Adrenal gland (tissue), 12 donors: Measurements from ENCODE around the gene RRH. TPM values are rescaled to one million over a fixed set of nuclear protein-coding genes. Genes with fewer than 3 reads are reported as not detected.

Source experiments
- DNase-seq, 7 donors: peaks; one replicate each; pipeline ENCODE4 v3.0.0-alpha.2; 2019 to 2020
- H3K27ac ChIP-seq, 5 donors: fragments of 200-600 bp; sonication (generic) in 4 of 5; 1 replicate in 3 of 5; 2 replicates in 2 of 5; pipeline versions ENCODE4 v1.5.1 to v1.8.0; 2016 to 2020; ENCODE audit warnings: mild to moderate bottlenecking in 1 of 5
- H3K27me3 ChIP-seq: fragments of 200-600 bp; 2 replicates; pipeline ENCODE4 v1.8.0; 2021
- H3K36me3 ChIP-seq, 2 donors: fragments of 200-600 bp; replicated peaks in 1 of 2; 1 replicate in 1 of 2; 2 replicates in 1 of 2; pipeline versions ENCODE4 v1.5.1 to v1.8.0; 2018 to 2022
- H3K4me1 ChIP-seq, 2 donors: fragments of 200-600 bp; replicated peaks in 1 of 2; 1 replicate in 1 of 2; 2 replicates in 1 of 2; pipeline versions ENCODE4 v1.5.1 to v1.8.0; 2018 to 2021
- H3K4me3 ChIP-seq, 4 donors: fragments of 200-600 bp; sonication (generic) in 3 of 4; one replicate each; pipeline ENCODE4 v1.5.1; 2016 to 2018
- H3K9me3 ChIP-seq, 3 donors: fragments of 200-600 bp; sonication (generic) in 1 of 3; replicated peaks in 1 of 3; 1 replicate in 2 of 3; 2 replicates in 1 of 3; pipeline versions ENCODE4 v1.5.1 to v1.8.0; 2016 to 2021
- CTCF ChIP-seq, 6 experiments: fragments of 450-650 bp in 4 of 6; fragments of 200-600 bp in 2 of 6; sonication (generic) in 1 of 6; IDR thresholded peaks; 1 replicate in 5 of 6; 2 replicates in 1 of 6; pipeline versions ENCODE4 v1.5.1 to v1.8.0; 2016 to 2021; ENCODE audit warnings: antibody characterized with exemption in 6 of 6, mild to moderate bottlenecking in 2 of 6, moderate library complexity in 1 of 6
- POLR2A ChIP-seq, 2 donors: fragments of 450-650 bp; IDR thresholded peaks; one replicate each; pipeline ENCODE4 v1.6.1; 2017; ENCODE audit warnings: antibody characterized with exemption in 2 of 2, mild to moderate bottlenecking in 2 of 2, moderate library complexity in 1 of 2
- WGBS, 4 donors: extraction: QIAGEN DNeasy Blood & Tissue Kit in 2 of 4; methylation state at CpG; one replicate each; pipeline versions ENCODE4 v1.1.5 to v1.1.7; 2013 to 2017; 5-methylcytosine and 5-hydroxymethylcytosine counted together
- intact Hi-C, 2 donors: fragments of 100-400 bp; cut with DNase I; formaldehyde crosslinking; loops; one replicate each; pipeline versions ENCODE4 v1.14.1 to v1.15.0; 2022 to 2023
- polyA plus RNA-seq, 3 donors: library from polyadenylated mRNA; stranded (reverse); fragments of 200-250 nt in 2 of 3; fragments of 350-450 nt in 1 of 3; fragmentation: Illumina TruSeq in 1 of 3; extraction: RNeasy Lipid Tissue Mini Kit (QIAGEN cat#74804) in 1 of 3; gene quantifications; one replicate each; pipeline ENCODE4 v1.2.3, GENCODE V29; 2013 to 2014
- total RNA-seq, 9 donors: library from RNA; depleted of rRNA in 4 of 9; stranded (reverse); fragments of >200 nt in 4 of 9; fragments of 120-200 nt in 1 of 9; fragmentation: NEBNext Ultra II Directional in 1 of 9; extraction: Animal tissue kit (Norgen Biotek cat#: 25700) in 1 of 9; gene quantifications; one replicate each; pipeline versions ENCODE4 v1.1.0 to v1.2.4, GENCODE V29; 2013 to 2023
- donor health status: healthy with polysubstance abuse.
- donor health status: Bipolar disorder and iron deficiency.
- donor health status: DM: yes; HTN: yes; CAD: no.
- donor health status: DM: no; HTN: no; CAD: no.
- donor health status: DM: no; HTN: no; CAD: no.
- donor health status: DM: yes; HTN: yes; CAD: no.

Gene RRH
- total and polyA plus RNA-seq, 12 donors = 0.17 to 0.67 (median 0.31) TPM; not detected in 5

GRCh38 chr4:109864134-109864533 is 36.4 kb downstream of the RRH start:
- no peak for TF ChIP-seq CTCF (IDR thresholded peaks at IDR 0.05)
- no peak for TF ChIP-seq POLR2A (IDR thresholded peaks at IDR 0.05)
- intact Hi-C loops = no loop called here
- no peak overlapping the region for H3K27ac ChIP-seq
- H3K36me3 ChIP-seq = no peaks in the 10 kb centered on the region
- H3K9me3 ChIP-seq = no peaks in the 10 kb centered on the region
- H3K27me3 ChIP-seq = no peaks in the 10 kb centered on the region
- no peak for DNase-seq
- no peak overlapping the region for H3K4me3 ChIP-seq
- H3K4me1 ChIP-seq = no peaks in the 10 kb centered on the region

- Histone ChIP-seq H3K4me1 (no peaks in the 10 kb centered on the region), H3K27ac (no peak overlapping the region), H3K36me3 (no peaks in the 10 kb centered on the region), H3K9me3 (no peaks in the 10 kb centered on the region), H3K27me3 (no peaks in the 10 kb centered on the region), H3K4me3 (no peak overlapping the region)
- no peak for DNase-seq
- 93 to 98% (median 97%) methylated on average over 5 of the region's 5 CpGs for WGBS, 4 donors
- intact Hi-C loops = no loop called here
- TF ChIP-seq POLR2A (IDR thresholded peaks at IDR 0.05) = no peak
- TF ChIP-seq CTCF (IDR thresholded peaks at IDR 0.05) = no peak
These were observed 42.3 kb downstream of the RRH start for GRCh38 chr4:109870061-109870460.

- no peak for DNase-seq
- 82 to 92% (median 91%) methylated on average over 2 of the region's 2 CpGs for WGBS, 4 donors
These were observed 44.3 kb downstream of the RRH start for GRCh38 chr4:109872065-109872464.

GRCh38 chr4:109872950-109873656 is 45.3 kb downstream of the RRH start:
- Histone ChIP-seq H3K4me1 (no peaks in the 10 kb centered on the region), H3K36me3 (no peaks in the 10 kb centered on the region), H3K27me3 (no peaks in the 10 kb centered on the region), H3K27ac (no peak overlapping the region), H3K9me3 (no peaks in the 10 kb centered on the region), H3K4me3 (no peak overlapping the region)
- WGBS, 4 donors = 94 to 99% (median 95%) methylated on average over 3 to 6 of the region's 6 CpGs
- TF ChIP-seq POLR2A (IDR thresholded peaks at IDR 0.05) = no peak
- TF ChIP-seq CTCF (IDR thresholded peaks at IDR 0.05) = no peak
- DNase-seq = no peak
- intact Hi-C loops = no loop called here

More at GRCh38 chr4:109872065-109872464, 44.3 kb downstream of the RRH start:
- no peaks in the 10 kb centered on the region for H3K27me3 ChIP-seq
- H3K4me1 ChIP-seq = no peaks in the 10 kb centered on the region
- intact Hi-C loops = no loop called here
- TF ChIP-seq CTCF (IDR thresholded peaks at IDR 0.05) = no peak
- no peaks in the 10 kb centered on the region for H3K36me3 ChIP-seq
- H3K9me3 ChIP-seq = no peaks in the 10 kb centered on the region
- H3K27ac ChIP-seq = no peak overlapping the region
- H3K4me3 ChIP-seq = no peak overlapping the region
